Measurements from ENCODE around the gene TMEM269.
"Not testable (repeated sequence)": the region's sequence is repeated elsewhere in the genome, so short reads cannot be mapped to it uniquely, and the experiment has no call there.

Gene TMEM269

GRCh38 chr1:42748021-42748420, 36.8 kb upstream of the TMEM269 start:
- DNase-seq (ENCODE audit: low read depth): no peak

- no peak for DNase-seq (ENCODE audit: low read depth)
These were observed 36.1 kb upstream of the TMEM269 start for GRCh38 chr1:42748461-42749410.

DNA sequence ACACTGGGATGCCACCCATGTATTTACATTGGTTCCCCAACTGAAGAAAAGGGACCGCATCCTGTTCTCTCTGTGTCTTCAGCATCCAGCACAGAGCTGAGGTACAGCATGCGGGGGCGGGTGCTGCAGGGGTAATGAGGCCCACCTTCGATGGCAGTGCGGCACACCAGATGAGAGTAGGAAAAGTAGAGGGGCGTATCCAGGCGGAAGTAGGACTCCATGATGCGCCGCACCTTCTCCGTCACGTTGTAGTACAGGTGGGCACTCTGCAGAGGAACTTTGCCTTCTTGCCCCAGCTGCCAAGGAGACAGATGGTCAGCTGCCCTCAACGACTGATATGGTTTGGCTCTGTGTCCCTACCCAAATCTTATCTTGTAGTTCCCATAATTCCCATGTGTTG, 34.8 kb upstream of the TMEM269 start:
- no peak for DNase-seq (ENCODE audit: low read depth)

DNA sequence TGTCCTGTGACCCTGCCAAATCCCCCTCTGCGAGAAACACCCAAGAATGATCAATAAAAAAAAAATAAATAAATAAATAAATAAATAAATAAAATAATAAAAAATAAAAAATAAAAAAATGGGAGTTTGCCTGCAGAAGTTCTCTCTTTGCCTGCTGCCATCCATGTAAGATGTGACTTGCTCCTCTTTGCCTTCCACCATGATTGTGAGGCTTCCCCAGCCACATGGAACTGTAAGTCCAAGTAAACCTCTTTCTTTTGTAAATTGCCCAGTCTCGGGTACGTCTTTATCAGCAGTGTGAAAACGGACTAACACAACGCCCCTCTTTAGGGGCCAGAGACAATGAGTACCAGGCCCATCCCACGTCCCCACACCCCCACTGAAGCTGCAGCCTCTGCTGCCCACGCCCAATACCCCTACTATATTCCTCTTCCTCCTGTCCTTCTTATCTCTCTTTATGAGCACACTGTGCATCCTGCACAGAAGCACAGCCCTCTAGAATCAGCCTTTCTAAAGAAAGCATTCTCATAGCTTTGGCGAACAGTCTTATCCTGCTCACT, 33.2 kb upstream of the TMEM269 start:
- DNase-seq (ENCODE audit: low read depth): not testable (repeated sequence)

DNA sequence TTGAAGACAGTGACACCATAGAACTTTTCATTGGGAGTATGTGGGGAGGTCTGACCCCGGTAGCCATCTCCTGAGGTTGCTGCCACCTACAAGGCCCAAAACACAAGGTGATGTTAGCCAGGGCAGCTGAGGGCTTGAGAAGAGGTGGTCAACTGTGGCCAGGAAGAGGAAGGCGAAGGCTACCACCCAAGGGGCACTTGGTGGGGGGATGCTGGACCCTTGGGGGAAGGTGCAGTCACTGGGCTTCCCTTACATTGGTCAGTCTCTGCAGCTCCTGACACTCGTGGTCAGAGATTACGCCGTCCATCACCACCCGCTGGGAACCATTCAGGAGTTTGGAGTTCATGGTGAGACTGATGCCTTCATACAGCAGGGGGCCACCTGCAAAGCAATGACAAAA, 32.5 kb upstream of the TMEM269 start:
- no peak for DNase-seq (ENCODE audit: low read depth)

- DNase-seq (ENCODE audit: low read depth): no peak
These were observed 31.7 kb upstream of the TMEM269 start for GRCh38 chr1:42753070-42753469.

DNA sequence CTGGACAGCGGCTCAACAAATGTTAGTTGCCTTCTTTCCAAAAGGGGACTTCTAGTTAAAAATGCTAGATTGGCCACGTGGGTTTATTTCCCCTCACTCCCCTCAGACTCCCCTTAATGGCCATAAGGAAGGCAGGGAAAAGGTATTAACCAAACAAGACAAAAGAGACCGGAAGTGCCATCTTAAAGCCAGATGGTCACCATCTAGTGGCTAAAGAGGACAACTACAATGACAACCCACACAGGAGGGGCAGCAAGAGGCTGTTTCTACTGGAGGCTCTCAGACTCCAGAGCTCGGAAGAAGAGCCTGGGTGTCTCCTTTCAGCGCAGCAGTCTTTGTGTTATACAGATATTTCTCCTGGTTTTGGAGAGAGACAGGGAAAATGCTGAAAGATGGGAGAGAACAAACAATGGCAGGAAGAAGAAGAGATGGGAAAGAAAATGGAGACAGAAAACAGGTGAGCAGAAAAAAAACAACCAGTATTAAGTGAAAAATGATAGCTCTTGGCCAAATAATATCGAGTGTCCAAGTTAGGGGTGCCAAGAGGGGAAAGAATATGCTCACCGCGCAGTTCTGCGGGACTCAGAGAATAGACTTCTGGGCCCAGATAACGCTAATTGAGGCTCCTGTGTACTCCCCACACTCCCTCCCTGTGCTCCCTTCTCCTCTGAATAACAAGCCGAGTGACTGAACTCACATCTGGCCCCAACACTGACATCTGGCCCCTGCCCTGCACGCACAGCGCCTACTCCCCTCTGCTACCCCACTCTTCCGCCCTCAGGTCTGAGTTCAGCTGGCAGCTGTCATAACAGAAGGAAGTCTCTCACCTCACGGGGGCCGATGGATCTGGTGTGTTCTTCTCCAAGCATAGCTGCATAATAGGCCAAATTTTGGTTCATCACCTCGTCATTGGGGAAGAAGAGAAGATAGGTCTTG, 27.6 kb upstream of the TMEM269 start:
- DNase-seq (ENCODE audit: low read depth): no peak

DNA sequence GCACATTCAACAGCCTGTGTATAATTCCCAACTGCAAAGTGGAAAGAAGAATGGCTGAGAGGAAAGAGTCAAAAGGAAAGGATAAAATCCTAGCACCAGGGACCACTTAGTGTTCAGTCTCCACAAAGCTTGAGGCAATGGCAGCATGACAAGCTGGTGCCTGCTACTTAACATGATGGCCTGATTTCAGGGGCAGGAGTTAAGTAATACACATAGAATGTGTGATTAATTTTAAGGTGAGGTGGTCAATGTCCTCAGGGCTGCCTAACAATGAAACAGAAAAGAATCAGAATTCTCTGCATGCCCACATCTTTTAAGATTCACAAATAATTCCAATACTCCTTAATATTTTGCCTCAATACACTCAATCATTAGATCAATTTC, 26.9 kb upstream of the TMEM269 start:
- no peak for DNase-seq (ENCODE audit: low read depth)

- DNase-seq (ENCODE audit: low read depth): no peak
These were observed 26.1 kb upstream of the TMEM269 start for GRCh38 chr1:42758641-42759040.

GRCh38 chr1:42759114-42759513, 25.7 kb upstream of the TMEM269 start:
- DNase-seq (ENCODE audit: low read depth): no peak

- no peak for DNase-seq (ENCODE audit: low read depth)
These were observed 23.2 kb upstream of the TMEM269 start for GRCh38 chr1:42761567-42761966.

DNA sequence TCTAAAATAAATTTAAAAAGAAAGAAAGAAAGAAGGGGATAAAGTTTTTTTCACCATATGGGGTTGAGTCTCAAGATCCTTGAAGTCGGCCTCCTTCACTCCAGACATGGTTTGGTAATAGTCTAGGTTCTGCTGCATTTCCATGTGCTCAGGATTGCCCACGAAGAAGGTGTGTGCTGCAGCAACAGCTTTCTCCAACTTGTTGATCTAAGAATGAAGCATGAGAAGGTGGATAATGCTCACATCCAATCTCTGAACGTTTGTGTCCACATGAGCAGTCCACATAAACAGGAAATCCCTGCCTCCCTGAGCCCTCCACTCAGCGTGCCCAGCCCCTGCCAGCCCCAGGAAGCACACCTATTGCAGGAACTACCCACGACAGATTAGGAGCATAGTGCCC, 22.5 kb upstream of the TMEM269 start:
- no peak for DNase-seq (ENCODE audit: low read depth)

DNA sequence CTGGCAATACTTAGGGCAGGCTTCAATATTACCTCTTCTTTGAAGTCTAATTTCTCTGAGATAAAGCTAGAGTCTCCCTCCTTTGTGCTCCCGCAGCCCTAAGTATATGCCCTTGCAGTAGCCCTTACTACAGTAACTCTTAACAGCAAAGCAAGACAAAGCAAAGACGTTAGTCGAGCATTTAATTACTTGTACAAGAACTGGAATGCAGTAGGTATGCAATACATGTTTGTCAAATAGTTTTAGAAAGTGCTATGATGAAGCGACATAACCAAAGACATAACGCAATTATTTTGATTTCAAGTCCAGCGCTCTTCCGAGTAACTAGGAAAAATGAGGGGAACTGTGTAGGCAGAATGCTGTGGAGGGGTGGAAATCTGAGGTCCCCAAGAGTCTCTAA, 19.5 kb upstream of the TMEM269 start:
- DNase-seq (ENCODE audit: low read depth): no peak

GRCh38 chr1:42765832-42766740, 18.7 kb upstream of the TMEM269 start:
- DNase-seq (ENCODE audit: low read depth): peak; percentile 56

GRCh38 chr1:42766741-42767509, 17.9 kb upstream of the TMEM269 start, which contains the start of the genes C1orf50 and P3H1:
Gene C1orf50 (plus strand): TSS chr1:42767249. CDS start chr1:42767312, 63 bp downstream.
Gene P3H1 (minus strand): TSS chr1:42767028. CDS start chr1:42766971, 57 bp downstream.
- peak; percentile 100 for DNase-seq (ENCODE audit: low read depth)

DNA sequence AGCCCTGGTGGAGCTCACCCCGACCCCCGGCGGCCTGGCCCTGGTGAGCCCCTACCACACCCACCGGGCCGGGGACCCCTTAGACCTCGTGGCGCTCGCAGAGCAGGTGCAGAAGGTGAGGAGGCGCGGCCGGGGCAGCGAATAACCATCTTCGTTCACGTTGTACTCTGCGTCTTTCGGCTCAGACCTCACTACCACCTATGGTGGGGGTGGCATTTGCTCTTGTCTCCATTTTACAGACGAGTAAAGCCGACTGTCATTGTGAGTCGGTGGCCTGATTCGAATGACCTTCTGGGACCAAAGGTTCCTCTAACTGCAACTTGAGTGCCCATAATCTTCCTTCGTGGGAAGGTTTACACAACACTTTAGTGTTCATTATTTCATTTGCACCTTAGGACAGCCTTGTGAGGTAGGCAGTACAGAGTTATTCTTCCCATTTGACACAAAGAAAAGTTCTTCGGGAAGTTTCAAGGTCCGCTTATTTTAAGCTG, 17.2 kb upstream of the TMEM269 start:
- no peak for DNase-seq (ENCODE audit: low read depth)

- DNase-seq (ENCODE audit: low read depth): no peak
These were observed 16.6 kb upstream of the TMEM269 start for GRCh38 chr1:42768172-42768571.

DNA sequence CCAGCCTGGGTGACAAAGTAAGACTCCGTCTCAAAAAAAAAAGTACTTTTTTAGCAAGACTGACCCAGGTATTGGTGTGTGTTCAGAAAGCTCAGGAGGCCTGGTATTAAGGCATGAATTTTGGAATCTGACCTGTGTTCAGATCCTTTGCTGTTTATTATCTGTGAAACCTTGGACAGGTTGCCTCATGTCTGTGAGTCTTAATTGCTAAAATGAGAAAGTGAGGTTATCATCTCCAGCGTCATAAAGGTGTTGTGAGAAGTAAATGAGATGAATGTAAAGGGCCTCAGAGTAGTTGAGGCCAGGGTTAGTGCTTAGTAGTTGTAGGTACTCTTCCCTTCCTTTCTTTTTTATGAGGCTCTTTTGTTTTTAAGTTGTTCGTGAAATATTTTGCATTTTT, 15.0 kb upstream of the TMEM269 start:
- no peak for DNase-seq (ENCODE audit: low read depth)

DNA sequence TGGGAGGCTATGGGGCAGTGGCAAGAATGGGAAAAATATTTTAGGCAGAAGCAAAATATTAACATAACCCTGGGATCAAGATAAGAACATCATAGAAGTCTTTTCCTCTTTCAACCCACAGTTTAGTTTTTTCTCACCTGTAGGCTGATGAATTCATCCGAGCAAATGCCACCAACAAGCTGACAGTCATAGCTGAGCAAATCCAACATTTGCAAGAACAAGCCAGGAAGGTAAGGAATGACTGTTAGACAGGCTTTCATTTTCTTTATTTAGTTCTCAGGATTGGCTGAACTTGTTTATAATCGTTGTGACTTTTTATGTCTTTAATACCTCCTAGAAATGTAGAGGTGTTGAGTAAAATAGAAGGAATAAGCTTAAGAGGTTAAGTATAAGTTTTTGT, 11.4 kb upstream of the TMEM269 start:
- no peak for DNase-seq (ENCODE audit: low read depth)

GRCh38 chr1:42774928-42775526, 9.8 kb upstream of the TMEM269 start:
- no peak for DNase-seq (ENCODE audit: low read depth)

Data from activated T-cell treated with anti-CD3 and anti-CD28 coated beads for 48 hours (primary cell).